Activated CD8-positive, alpha-beta memory T cell treated with anti-CD3 and anti-CD28 coated beads, Interleukin-2, amount 50 U/mL, for 24 hours (primary cell): ENCODE data around the gene PACRG.

Experiments
- DNase-seq: peaks from one replicate; pipeline ENCODE4 v3.0.0-alpha.2; 2020; ENCODE audit errors: extremely low read depth

The PACRG gene

DNA sequence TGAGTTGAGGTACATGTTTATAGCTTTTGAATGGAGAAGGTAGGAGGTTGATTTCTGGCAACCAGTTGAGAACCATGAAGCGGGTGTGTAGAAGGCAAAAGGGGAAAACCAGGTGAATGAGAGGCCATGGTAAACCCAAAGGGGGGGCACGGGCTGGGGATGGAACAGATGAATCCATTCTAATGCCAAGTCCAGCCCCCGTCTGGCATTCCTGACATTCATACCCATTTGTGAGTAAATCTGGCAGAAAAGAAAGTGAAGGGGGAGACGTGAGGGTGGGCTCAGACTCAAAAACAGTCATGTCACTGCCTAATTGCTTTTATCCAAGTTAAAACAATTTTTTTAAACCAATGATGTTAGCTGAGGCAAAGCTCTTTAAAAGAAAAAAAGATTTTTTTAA lies 513.9 kb downstream of the PACRG start:
- no peak for DNase-seq

DNA sequence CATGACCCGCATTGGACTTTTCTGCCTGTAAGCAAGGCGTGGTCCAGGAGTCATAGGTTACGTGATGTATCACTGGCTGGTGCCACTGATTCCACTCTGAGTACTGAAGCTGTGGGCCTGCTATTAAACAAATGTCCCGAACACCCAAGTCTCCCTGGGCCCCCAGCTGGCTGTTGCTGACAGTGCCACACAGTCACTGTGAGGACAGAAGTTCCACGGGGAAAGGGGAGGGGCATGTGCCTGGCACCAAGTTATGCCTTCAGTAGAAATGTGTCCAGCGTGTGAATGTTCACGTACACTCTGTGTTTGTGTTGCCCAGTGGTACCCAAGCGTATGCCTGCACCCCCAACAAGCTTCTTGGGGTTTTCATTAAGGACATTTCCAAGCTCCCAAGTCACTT lies 515.3 kb downstream of the PACRG start:
- DNase-seq = no peak

DNA sequence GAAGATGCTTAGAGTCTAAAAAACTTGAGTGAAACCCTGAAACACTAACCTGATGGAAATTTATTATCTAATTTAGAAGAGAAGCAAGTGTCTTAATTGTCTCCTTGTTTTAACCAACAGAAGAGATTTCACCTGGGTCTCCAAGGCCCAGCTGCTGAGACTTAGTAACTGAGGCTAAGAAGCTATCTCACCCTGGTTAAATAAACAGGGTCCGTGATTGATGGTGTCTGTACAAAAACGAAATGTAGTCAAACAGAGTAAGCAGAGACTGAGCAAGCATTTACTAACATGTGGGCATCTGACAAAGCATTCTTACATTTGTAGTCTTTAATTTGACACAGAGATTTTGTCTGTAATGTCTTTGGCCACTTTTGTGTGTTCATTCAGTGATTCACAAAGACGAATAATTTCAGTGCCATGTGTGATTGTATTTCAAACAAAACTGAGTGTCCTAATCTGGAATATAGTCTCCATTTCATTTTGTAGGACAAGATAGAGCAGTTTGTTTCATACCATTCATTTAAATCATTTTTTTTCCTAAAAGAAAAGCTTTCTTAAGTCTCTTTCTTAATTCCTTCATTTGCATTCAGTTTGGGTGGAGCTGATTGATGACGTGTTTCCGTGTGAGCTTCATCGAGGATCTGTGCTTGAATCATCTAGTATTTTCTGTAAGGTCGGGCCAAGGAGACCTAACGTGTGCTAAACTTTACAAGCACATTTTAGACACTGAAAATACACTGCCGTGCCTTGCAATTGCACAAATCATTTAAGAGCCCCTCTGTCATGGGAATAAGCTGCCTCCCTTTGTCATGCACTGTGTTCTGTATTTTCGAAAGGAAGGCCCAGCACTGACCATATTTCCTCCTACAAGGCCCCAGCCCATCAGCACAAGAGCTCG lies 516.2 kb downstream of the PACRG start:
- no peak for DNase-seq

GRCh38 chr6:163248051-163248450 lies 520.3 kb downstream of the PACRG start:
- no peak for DNase-seq

DNA sequence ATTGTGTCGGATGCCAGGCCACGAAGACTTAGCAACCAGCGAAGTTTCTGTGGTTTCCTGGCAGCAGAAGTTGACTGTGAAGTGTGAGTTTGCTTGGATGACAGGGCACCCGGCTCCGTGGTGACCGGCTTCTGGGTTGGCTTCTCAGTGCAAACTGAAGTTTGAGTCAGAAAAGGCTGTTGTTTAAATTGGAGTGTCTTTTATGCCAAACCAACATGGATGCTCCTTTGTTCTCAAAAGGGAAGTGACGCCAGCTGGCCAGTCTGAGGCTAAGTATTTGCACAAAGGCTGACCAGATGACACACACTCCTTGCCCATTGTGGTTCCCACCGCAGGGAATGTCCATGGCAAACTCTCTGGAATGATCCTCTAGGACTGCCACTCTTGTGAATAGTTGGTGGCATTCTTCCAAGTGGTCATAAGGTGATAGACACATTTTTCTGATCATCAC lies 521.9 kb downstream of the PACRG start:
- no peak for DNase-seq

DNA sequence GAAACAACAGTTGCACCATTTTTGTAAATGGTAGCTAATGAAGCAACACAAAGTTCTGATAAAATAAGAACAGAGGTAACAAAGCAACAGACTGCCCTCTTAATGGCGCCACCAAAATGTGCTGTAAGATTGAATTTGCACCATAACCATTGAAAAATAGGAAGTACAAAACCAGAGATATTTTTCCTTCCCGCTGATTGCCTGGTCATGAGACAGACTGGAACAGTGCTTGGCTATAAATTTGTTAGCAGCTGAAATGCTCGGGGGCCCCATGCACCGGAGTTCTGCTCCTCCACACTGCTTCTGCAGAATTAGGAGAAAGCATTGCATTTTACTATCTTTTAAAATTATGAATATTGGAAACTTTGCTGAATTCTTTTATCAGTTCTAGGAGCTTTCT lies 522.3 kb downstream of the PACRG start:
- DNase-seq = no peak

- no peak for DNase-seq
These were observed 524.4 kb downstream of the PACRG start for GRCh38 chr6:163252061-163252591.

DNA sequence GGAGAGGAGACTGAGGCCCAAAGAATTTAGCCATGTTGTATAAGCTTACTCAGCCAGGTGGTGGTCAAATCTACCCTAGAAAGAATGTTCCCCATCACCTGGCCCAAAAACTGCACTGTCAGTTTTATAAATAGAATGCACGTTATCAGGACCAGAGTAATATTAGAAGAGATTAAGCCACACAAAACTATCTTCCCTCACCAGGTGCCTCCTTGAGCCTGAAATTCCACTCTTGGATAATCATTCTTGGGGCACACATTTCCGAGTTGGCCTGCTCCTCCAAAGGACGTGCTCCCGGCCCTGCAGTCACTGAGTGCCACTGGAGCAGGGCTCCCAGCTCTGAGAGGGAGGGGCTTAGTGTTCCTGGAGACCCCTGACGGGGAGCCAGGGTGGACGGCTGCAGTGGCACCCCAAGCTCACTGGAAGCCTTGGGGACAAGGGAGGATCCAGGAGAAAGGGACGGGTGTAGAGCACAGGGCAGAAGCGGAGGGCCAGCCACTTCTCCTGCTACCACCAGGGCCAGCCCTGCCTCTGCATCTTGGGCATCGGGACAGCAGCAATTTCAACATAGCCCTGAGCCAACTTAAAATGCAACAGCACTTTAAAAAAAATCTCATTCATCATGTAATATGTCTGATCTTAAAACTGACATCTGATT lies 525.9 kb downstream of the PACRG start:
- no peak for DNase-seq

DNA sequence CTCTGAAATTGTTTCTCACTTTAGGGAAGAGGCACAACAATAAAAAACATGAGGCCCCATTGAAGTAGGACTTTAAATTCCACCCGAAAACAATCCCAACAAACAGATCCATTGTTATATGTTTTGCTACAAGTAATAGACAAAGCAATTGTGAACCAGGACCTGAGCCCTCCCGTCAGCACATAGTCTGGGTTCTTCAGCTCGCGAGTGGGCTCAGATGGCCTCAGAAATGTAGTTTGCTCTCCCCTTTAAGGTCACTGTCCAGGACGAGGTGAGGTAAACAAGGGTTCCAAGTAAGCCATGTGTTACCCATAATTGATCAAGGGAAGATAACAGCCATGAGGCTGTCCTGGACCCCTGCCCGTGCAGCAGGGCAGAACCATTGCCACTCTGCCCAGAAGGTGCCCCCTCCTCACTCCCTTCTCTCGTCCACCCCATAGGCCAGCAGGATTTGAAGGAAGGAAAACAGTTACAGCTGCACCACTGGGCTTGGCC lies 526.6 kb downstream of the PACRG start:
- no peak for DNase-seq

DNA sequence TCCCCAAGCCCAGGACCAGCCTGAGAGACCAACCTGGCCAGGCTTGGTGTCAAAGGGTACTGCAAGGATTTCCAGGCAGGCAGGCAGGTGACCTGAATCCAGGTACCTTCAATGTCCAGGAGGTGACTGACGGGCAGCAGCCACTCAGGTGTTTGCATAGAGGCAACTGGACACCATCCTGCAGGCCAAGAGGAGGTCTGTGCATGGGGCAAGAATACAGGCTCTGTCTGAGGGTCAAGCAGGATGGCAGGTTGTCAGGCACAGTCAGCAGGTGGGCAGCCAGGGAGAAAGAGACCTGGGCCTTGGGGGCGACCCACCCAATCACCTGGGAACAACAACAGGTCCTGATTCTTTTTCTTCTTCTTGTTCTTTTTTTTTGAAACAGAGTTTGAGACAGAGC lies 527.5 kb downstream of the PACRG start:
- no peak for DNase-seq

DNA sequence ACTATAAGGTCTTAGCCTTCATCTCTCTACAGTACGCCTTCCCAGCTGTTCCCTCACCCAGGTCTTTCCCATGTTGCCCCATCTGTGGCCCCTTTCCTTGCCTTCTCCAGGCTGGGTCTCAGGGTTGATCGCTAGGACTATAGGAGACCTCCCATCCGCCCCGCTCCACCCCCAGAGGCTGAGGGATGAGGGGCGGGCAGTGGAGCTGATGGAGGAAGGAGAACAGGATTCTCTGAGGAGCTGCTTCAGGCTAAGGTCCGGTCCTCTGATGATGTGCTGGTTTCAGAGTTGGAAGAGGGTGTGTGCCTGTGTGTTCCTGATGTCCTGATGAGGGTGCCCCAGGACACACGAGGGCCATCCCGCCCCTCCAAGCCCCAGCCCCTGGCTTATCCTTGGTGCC lies 531.9 kb downstream of the PACRG start:
- DNase-seq = no peak

DNA sequence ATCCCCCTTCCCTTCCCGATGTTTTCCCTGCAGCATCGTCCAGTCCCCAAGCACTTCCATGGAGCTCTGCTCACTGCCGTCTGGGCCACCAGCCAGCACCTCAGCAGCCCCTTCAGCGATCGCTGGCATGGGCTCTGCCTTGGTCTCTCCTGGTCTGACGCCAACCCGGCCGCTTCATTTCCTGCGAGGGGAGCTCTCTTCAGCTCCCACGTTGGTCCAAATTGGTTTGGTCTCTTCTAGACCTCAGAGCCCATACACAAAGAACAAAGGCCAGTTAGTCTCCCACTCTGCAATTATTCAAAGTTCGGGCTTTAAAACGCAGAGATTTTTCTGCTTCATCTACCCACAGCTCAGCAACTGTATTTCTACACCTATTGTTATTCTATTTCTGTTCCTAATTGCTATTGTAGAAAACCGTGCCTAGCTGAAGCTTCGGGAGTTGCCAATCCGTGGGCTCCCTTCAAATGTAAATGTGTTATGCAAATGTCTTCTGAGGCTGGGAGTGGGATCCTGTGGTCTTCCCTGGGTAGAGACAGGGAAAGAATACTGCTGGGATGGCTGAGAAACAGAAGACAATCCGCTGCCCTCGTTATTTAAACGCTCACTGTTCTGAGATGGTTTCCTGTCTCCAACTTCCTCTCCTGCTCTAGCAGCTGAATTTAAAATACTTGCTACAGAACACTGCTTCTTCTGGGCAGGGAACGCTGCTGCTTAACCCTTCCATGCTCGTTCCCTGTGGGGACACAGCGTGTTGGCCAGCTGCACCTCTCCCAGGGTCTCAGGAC lies 532.5 kb downstream of the PACRG start:
- DNase-seq = no peak

- no peak for DNase-seq
These were observed 533.1 kb downstream of the PACRG start for GRCh38 chr6:163260911-163261310.

GRCh38 chr6:163261361-163261760 lies 533.6 kb downstream of the PACRG start:
- no peak for DNase-seq

DNA sequence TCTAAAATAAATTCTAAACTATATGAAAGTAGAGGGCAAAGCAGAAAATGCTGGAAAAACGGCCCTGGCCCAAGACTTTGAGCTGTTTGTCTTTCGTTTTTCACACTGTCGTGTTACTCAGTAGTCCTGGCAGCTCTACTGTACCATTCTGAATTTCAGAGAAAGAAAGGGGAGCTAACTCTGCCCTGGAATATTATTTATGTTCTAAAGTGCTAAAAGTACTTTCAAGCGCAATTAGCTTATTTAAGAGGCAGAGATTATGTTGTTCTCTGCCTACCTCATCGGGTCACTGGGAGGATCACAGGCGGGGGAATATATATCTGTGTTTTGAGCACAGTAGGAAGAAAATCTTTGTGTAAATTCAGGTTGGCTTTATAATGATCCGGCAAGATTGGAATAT lies 534.3 kb downstream of the PACRG start:
- no peak for DNase-seq

DNA sequence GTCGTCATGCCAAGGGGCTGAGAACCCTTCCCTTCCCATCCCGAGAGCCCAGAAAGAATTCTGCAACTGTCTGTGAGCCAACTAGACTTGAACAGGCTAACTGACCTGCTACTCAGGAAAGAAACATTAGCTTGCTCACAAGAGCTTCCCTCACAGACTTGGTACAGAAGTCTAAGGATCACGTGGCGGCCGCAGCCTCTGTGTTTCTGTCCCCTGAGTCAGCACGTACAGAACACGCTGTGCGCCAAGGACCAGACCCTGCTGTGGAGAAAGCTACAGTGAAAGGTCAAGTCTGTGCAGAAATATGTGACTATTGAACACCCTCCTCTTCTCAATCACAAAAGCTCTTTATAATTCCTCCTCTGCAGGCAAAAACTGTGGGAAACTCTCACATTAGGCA lies 535.4 kb downstream of the PACRG start:
- no peak for DNase-seq

DNA sequence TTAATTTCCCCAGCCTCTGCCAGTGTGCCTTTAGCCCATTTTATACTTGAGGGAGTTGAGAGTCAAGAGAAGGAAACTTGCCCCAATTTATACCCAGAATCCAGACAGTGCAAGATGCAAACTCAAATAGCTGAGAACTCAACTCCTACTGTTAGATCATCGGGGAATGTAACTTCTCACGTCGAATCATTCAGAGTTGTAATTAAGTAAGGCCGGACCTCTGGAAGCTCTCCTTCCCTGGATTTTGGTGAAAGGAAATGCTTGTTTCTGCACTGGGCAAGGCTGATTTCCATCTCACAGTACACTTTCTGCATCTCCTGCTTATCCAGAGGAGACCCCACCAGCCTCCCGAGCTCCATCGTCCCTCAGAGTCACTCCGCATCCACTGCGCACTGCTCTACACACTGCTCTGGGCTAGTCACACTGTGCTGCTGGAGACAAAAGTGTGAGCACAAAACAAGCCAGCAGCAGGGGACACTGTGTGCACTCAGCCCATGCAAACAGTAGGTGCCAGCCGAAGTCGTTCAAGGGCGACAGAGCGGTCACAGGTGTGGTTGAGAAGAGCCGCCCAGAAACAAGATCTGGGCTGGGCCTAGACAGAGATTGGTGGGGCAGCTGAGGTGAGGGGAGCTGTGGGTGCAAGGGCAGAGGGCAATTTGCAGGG lies 536.4 kb downstream of the PACRG start:
- no peak for DNase-seq

DNA sequence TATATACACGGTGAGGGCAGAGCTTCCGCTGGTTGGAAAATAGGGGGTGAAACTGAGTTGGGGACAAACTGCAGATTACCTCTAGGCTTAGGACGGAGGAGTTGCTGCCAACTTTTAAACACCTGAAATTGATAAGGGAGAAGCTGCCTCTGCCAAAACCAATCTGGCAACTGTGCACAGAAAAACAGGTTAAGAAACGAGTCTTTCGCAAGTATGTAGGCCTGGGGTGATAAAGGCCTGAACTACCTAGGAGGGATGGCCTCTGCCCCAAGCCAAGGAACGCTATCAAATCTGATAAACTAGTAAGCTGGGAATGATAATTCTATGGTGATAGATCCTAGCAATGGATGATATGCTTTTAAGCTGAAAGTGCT lies 536.9 kb downstream of the PACRG start:
- no peak for DNase-seq

DNA sequence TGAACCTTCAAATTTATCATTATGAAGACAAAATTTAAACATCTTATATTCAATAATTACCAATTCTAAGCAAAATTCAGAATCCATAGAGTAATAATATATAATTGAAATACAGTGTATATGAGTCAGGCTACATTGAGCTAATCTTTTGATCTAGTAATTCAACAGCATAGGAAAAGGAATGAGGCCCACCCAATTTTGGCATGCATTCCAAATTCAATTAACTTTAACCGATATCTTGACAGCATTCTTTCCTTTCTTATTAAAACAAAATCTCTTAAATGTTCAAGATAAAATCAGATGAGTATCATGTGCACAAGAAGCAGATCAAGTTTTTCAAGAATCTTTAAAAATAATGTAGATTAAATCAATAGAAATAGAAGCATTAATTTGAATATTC lies 553.9 kb downstream of the PACRG start:
- no peak for DNase-seq

GRCh38 chr6:163282672-163283071 lies 554.9 kb downstream of the PACRG start:
- DNase-seq = no peak

DNA sequence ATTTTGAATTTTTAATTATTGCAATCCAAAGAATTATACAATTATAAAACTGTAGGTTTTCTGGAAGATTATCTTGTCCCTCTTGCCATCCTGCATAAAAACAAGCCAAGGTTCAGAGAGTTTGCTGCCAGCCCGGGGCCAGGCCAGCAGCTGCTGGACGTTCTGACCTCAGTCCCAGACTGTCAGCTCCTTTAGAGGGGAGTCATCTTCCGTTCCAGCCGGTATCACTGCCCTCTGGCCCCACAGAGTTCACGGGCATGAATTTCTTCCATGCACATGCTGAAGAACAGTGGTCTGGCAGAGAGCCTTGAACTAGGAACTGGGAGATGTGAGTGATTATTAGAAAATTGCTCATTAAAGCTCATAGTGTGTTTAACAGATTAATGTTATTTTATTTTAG lies 556.4 kb downstream of the PACRG start:
- DNase-seq = no peak

DNA sequence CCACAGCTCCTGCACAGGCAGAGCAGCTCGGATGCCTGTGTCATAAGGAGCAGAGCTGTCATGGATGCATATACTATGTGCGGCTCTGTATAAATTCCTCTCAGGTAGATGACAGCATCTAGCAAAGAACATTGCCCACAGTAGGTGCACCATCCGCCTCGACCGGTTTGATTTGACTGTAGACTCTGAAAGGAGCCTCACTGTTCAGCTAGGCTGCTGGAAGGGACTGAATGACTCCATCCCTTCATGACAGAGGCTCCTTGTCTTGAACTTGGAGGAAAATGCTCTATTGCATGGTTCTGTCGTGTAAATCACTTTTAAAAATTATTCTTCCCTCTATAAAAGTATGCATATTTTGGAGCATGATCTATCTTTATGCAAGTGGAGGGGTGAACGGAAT lies 557.9 kb downstream of the PACRG start:
- DNase-seq = no peak
